HepG2 (cell line): ENCODE measurements around the gene TRIM37. TPM values are rescaled to one million over a fixed set of nuclear protein-coding genes. Genes with fewer than 3 reads are reported as not detected.

Source experiments
- BORCS8-MEF2B ChIP-seq: sonication (generic); formaldehyde crosslinking; IDR thresholded peaks from 2 replicates; pipeline ENCODE4 v1.8.0; 2022; ENCODE audit warnings: mild to moderate bottlenecking, missing genetic modification reagents
- CAMTA2 ChIP-seq: sonication (generic); formaldehyde crosslinking; IDR thresholded peaks from 2 replicates; pipeline ENCODE4 v1.4.0; 2020; ENCODE audit warnings: mild to moderate bottlenecking, missing genetic modification reagents, borderline replicate concordance
- CENPT ChIP-seq: sonication (generic); formaldehyde crosslinking; IDR thresholded peaks from 2 replicates; pipeline ENCODE4 v1.8.0; 2022; ENCODE audit warnings: low read depth, mild to moderate bottlenecking, moderate library complexity, missing genetic modification reagents
- FOXA3 ChIP-seq: IDR thresholded peaks from 2 replicates; pipeline ENCODE4 v1.6.1; 2016; ENCODE audit warnings: missing genetic modification reagents, missing compliant biosample characterization
- IRF2 ChIP-seq: IDR thresholded peaks from 2 replicates; pipeline ENCODE4 v1.6.1; 2018; ENCODE audit warnings: missing genetic modification reagents, missing compliant biosample characterization
- KLF12 ChIP-seq: sonication (generic); formaldehyde crosslinking; IDR thresholded peaks from 2 replicates; pipeline ENCODE4 v1.4.0; 2020; ENCODE audit warnings: missing genetic modification reagents, borderline replicate concordance
- POGZ ChIP-seq: sonication (generic); formaldehyde crosslinking; IDR thresholded peaks from 2 replicates; pipeline ENCODE4 v1.4.0; 2020; ENCODE audit warnings: mild to moderate bottlenecking, missing genetic modification reagents
- POLR2G ChIP-seq: fragments of 200-400 bp; formaldehyde crosslinking; IDR thresholded peaks from 2 replicates; pipeline ENCODE4 v1.6.1; 2018; ENCODE audit warnings: mild to moderate bottlenecking, low read depth, low read length, moderate library complexity
- SOX5 ChIP-seq: IDR thresholded peaks from 2 replicates; pipeline ENCODE4 v1.6.1; 2016; ENCODE audit warnings: borderline replicate concordance
- TSC22D2 ChIP-seq: sonication (generic); formaldehyde crosslinking; IDR thresholded peaks from 2 replicates; pipeline ENCODE4 v1.5.1; 2020; ENCODE audit warnings: missing genetic modification reagents, mild to moderate bottlenecking, borderline replicate concordance
- ZBTB42 ChIP-seq: sonication (generic); formaldehyde crosslinking; IDR thresholded peaks from 2 replicates; pipeline ENCODE4 v1.5.0; 2020; ENCODE audit warnings: mild to moderate bottlenecking, missing genetic modification reagents
- ZNF20 ChIP-seq: sonication (generic); formaldehyde crosslinking; IDR thresholded peaks from 2 replicates; pipeline ENCODE4 v1.4.0; 2020; ENCODE audit warnings: mild to moderate bottlenecking, moderate library complexity, missing genetic modification reagents
- ZNF224 ChIP-seq: sonication (generic); formaldehyde crosslinking; IDR thresholded peaks from 2 replicates; pipeline ENCODE4 v1.5.0; 2020; ENCODE audit warnings: mild to moderate bottlenecking, missing genetic modification reagents
- ZNF260 ChIP-seq: sonication (generic); formaldehyde crosslinking; IDR thresholded peaks from 2 replicates; pipeline ENCODE4 v1.4.0; 2020; ENCODE audit warnings: missing genetic modification reagents, low read depth, mild to moderate bottlenecking, borderline replicate concordance
- ZNF274 ChIP-seq: sonication (generic); formaldehyde crosslinking; IDR thresholded peaks from 2 replicates; pipeline ENCODE4 v1.5.1; 2020; ENCODE audit warnings: mild to moderate bottlenecking, missing genetic modification reagents
- ZNF292 ChIP-seq: sonication (generic); formaldehyde crosslinking; IDR thresholded peaks from 2 replicates; pipeline ENCODE4 v1.8.1; 2022; ENCODE audit warnings: mild to moderate bottlenecking, low read depth, missing genetic modification reagents, borderline replicate concordance
- ZNF607 ChIP-seq: sonication (generic); formaldehyde crosslinking; IDR thresholded peaks from 2 replicates; pipeline ENCODE4 v1.5.1; 2020; ENCODE audit warnings: missing genetic modification reagents, mild to moderate bottlenecking, borderline replicate concordance
- ZNF704 ChIP-seq: sonication (generic); formaldehyde crosslinking; IDR thresholded peaks from 2 replicates; pipeline ENCODE4 v1.8.1; 2023; ENCODE audit warnings: mild to moderate bottlenecking, inconsistent platforms, moderate library complexity, missing genetic modification reagents, borderline replicate concordance
- ZSCAN20 ChIP-seq: sonication (generic); formaldehyde crosslinking; IDR thresholded peaks from 2 replicates; pipeline ENCODE4 v1.4.0; 2020; ENCODE audit warnings: missing genetic modification reagents, mild to moderate bottlenecking, borderline replicate concordance
- polyA plus RNA-seq, 8 experiments: library from polyadenylated mRNA; depleted of rRNA in 3 of 8; stranded (reverse) in 7 of 8; unstranded in 1 of 8; fragments of >200 nt; fragmentation: Illumina TruSeq in 4 of 8; extraction: Trizol in 4 of 8; gene quantifications; 2 replicates each; pipeline versions ENCODE4 v1.2.1 to v1.2.3, GENCODE V29; 2011 to 2016; ENCODE audit warnings: low read depth in 4 of 8, missing spikeins in 1 of 8, mixed read lengths in 1 of 8; ENCODE audit not compliant: insufficient read depth in 1 of 8
- total RNA-seq, 5 experiments: library from RNA; depleted of rRNA; stranded (reverse); fragments of >200 nt; fragmentation: Illumina TruSeq; extraction: Trizol; gene quantifications; 2 replicates each; pipeline ENCODE4 v1.2.3, GENCODE V29; 2016; ENCODE audit warnings: low read depth in 1 of 5
- TF ChIP-seq, protein P1 (sequence below): sonication (generic); formaldehyde crosslinking; IDR thresholded peaks from 2 replicates; pipeline ENCODE4 v1.5.0; 2020; ENCODE audit warnings: mild to moderate bottlenecking, missing genetic modification reagents, borderline replicate concordance
- TF ChIP-seq, protein P2 (sequence below), 2 experiments: sonication (generic) in 1 of 2; formaldehyde crosslinking in 1 of 2; IDR thresholded peaks; 2 replicates each; pipeline versions ENCODE4 v1.5.1 to v1.6.1; 2011 to 2020; ENCODE audit warnings: borderline replicate concordance in 1 of 2, low read depth in 1 of 2, low read length in 1 of 2, mild to moderate bottlenecking in 1 of 2, missing genetic modification reagents in 1 of 2, moderate library complexity in 1 of 2
- TF ChIP-seq, protein P3 (sequence below): sonication (generic); formaldehyde crosslinking; IDR thresholded peaks from 2 replicates; pipeline ENCODE4 v1.4.0; 2020; ENCODE audit warnings: missing genetic modification reagents, borderline replicate concordance

The TRIM37 gene
- total and polyA plus RNA-seq, 2 of the 13 experiments (the other 11 are each of a cell fraction or from before 2014, with no cell fraction given) = 12.4 to 39.1 TPM

DNA sequence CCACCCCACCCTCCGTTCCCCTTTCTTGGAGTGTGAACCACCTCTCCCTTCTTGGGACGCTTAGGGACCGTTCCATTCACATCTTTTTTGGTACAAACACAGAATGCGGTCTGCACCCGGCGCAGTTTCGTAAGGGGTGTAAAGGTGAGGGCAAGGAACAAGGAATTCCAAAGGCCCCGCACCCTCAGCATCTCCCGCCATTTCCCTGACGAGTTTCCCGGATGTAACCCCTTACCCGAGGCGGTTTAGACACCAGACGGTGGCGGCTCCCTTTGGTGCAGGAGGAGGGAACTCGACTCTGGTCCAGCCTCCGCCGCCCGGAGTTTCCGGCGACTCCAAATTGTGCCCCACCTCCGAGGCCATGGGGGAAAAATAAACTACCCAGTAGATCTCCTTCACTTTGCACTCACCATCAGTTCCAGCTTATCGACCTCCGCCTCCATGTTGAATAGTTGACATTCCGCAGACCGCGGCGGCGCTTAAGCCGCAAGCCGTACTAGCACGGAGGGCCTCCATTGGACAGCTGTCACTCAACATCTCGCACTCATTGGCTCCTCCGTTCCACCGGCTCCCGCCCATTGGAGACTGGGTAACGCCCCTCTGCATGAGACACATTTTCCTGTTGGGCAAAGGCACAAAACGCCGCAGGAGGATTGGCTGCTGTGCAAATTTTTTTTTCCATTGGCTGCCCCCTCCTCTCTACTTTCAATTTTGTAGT lies 48.2 kb upstream of the TRIM37 start, which contains the start of gene SKA2 (continued):
- TF ChIP-seq ZBTB42 = 0 out of 2 replicates have a peak, but pooled peaks have one; percentile 88
- TF ChIP-seq SOX5 (CRISPR knock-in tag) = peak; percentile 31; the same call in 1 of the 2 replicates
- TF ChIP-seq ZNF224 (CRISPR knock-in tag) = peak; percentile 93
- TF ChIP-seq, protein P1, sequence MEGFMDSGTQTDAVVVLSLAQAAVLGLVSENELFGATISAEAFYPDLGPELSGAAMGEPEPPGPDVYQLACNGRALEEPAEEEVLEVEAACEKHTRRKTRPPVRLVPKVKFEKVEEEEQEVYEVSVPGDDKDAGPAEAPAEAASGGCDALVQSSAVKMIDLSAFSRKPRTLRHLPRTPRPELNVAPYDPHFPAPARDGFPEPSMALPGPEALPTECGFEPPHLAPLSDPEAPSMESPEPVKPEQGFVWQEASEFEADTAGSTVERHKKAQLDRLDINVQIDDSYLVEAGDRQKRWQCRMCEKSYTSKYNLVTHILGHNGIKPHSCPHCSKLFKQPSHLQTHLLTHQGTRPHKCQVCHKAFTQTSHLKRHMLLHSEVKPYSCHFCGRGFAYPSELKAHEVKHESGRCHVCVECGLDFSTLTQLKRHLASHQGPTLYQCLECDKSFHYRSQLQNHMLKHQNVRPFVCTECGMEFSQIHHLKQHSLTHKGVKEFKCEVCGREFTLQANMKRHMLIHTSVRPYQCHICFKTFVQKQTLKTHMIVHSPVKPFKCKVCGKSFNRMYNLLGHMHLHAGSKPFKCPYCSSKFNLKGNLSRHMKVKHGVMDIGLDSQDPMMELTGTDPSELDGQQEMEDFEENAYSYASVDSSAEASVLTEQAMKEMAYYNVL (CRISPR knock-in tag) = no peak
- TF ChIP-seq BORCS8-MEF2B = peak; percentile 80
- TF ChIP-seq ZNF704 (CRISPR knock-in tag) = 0 out of 2 replicates have a peak, but pooled peaks have one; percentile 93
- peak; percentile 94 for TF ChIP-seq IRF2
- 0 out of 2 replicates have a peak, but pooled peaks have one; percentile 43 for TF ChIP-seq ZNF607
- no peak; the same call in none of the 2 replicates for TF ChIP-seq ZNF274 (CRISPR knock-in tag)
- TF ChIP-seq KLF12 (CRISPR knock-in tag) = no peak
- TF ChIP-seq CENPT (CRISPR knock-in tag) = no peak
- no peak for TF ChIP-seq ZSCAN20 (CRISPR knock-in tag)
- peak; percentile 85 for TF ChIP-seq POGZ (CRISPR knock-in tag)
- peak; percentile 28; the same call in 1 of the 2 replicates for TF ChIP-seq TSC22D2 (CRISPR knock-in tag)
- TF ChIP-seq ZNF20 (CRISPR knock-in tag) = 0 out of 2 replicates have a peak, but pooled peaks have one; percentile 83
- no peak for TF ChIP-seq ZNF292 (CRISPR knock-in tag)
- no peak for TF ChIP-seq CAMTA2 (CRISPR knock-in tag)
- TF ChIP-seq POLR2G = peak; percentile 67
- peak; percentile 57; the same call in 1 of the 2 replicates for TF ChIP-seq FOXA3
- TF ChIP-seq, protein P2, sequence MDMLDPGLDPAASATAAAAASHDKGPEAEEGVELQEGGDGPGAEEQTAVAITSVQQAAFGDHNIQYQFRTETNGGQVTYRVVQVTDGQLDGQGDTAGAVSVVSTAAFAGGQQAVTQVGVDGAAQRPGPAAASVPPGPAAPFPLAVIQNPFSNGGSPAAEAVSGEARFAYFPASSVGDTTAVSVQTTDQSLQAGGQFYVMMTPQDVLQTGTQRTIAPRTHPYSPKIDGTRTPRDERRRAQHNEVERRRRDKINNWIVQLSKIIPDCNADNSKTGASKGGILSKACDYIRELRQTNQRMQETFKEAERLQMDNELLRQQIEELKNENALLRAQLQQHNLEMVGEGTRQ (IDR thresholded peaks at IDR 0.05; ENCODE audit: low read depth, low read length) = 0 out of 2 replicates have a peak, but pooled peaks have one; percentile 3
- TF ChIP-seq, protein P2 (CRISPR knock-in tag; IDR thresholded peaks at IDR 0.05; ENCODE audit: borderline replicate concordance) = no peak
- TF ChIP-seq ZNF260 (CRISPR knock-in tag) = no peak
- TF ChIP-seq, protein P3, sequence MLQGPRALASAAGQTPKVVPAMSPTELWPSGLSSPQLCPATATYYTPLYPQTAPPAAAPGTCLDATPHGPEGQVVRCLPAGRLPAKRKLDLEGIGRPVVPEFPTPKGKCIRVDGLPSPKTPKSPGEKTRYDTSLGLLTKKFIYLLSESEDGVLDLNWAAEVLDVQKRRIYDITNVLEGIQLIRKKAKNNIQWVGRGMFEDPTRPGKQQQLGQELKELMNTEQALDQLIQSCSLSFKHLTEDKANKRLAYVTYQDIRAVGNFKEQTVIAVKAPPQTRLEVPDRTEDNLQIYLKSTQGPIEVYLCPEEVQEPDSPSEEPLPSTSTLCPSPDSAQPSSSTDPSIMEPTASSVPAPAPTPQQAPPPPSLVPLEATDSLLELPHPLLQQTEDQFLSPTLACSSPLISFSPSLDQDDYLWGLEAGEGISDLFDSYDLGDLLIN (CRISPR knock-in tag) = no peak
